ENCODE data around the gene MXD4.
"Not testable (repeated sequence)": the region's sequence is repeated elsewhere in the genome, so short reads cannot be mapped to it uniquely, and the experiment has no call there.

The MXD4 gene

DNA sequence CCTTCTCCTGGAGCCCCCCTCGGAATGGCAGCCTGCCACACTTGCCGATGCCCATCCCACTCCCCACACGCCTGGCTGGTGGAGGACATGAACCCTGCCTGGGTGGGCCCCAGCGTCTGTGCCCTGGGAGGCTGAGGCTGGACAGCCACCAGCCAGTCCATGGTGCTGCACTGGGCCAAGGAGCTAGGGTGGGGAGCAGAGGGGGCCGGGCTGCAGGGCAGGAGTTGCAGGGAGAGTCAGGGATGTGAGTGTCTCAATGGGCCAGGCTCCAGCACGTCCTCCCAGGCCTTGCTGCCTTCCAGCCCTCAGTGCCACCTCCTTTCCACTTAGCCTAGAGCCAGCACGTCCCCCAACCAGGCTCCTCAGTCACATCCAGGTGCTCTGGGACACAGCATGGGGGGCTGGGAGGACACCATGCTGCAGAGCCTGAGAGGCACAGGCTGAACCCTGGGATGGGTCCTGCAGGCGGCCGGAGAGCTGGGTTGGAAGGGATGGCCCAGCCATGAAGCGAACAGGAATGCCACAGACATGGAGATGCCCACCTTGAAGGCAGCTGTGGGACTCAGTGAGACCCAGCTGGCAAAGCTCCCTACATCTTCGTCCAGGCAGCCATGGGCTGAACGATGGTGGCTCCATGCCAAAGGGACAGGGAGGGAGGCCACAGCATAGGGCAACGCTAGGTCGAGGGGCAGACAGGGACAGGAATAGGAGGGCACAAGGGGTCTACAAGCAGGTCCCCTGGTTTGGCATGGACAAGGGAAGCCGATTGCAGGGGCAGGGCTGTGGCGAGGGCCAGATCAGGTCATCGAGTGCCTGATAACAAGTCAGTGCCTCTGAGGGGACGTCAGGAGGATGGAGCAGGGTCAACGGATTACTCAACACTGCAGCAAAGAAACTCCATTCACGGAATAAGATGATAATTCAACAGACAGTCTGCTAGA lies 30.1 kb upstream of the MXD4 start:
- DNase-seq = no peak

DNA sequence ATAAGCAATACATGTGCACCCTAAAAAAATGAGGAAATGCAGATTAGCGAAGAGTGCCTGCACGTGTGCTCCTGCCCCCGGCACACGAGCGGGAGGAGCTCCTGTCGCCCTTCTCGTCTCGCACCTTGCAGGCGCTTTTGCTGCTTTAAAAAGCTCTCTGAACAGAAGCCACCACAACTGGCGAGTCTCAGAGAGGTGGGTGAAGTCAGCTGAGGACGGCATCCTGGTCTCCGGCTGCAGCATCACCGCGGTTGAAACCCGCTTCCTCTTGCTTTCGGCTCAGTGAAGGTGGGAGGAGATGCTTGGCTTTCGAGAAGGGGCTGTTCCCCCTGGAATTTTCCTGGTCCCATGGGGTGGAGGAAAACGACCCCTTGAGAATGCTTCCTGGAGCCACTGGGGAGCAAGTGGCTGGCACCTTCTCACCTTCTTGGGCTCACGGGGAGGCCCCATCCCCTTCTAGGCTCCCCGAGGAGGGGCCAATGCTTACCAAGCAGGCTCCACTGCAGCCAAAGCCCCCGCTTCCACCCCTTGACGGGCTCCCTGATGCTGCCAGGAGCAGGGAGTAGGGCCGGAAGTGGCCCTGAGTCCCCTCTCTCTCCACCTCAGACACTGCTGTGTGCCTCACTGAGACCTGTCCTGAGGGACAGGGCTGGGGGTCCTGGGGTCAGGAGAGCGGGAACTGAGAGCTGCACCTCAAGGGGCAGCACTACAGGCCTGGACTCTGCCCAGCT lies 29.2 kb upstream of the MXD4 start:
- DNase-seq = peak; percentile 60

DNA sequence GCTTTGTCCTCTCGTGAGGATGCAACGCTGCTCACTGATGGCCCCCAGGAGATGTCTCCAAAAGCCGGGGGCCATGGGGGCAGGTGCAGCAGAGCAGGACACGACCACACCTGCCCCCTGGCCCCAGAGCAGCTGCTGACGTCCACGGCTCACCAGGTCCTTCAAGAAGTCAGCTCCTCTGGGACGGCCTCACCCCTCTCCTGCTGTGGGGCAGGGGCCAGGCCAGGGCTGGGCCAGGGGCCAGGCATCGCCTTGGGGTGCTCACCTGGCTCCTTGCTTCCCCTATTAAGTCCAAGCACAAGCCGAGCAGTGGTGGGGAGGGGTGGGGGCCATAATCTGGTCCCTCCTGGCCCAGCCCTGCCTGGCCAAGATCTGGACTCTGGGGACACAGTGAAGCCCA lies 28.6 kb upstream of the MXD4 start:
- no peak for DNase-seq

DNA sequence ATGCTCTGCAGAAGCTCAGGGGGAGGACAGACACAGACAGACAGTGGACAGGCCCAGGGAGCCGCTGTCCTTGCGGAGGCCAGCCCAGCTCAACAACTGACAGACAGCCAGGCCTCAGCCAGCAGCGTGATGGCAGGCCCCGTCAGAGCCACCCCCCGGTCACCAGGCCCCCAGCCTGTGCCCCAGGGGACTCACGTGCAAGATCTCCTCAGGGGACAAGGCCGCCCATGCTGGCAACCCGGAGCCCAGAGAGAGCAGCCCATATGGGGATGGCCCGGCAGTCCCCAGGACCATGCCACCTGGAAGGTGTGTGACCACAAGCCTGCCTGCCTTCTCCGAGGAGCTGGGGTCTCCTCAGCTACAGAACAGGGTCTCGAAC lies 28.0 kb upstream of the MXD4 start:
- DNase-seq = no peak

DNA sequence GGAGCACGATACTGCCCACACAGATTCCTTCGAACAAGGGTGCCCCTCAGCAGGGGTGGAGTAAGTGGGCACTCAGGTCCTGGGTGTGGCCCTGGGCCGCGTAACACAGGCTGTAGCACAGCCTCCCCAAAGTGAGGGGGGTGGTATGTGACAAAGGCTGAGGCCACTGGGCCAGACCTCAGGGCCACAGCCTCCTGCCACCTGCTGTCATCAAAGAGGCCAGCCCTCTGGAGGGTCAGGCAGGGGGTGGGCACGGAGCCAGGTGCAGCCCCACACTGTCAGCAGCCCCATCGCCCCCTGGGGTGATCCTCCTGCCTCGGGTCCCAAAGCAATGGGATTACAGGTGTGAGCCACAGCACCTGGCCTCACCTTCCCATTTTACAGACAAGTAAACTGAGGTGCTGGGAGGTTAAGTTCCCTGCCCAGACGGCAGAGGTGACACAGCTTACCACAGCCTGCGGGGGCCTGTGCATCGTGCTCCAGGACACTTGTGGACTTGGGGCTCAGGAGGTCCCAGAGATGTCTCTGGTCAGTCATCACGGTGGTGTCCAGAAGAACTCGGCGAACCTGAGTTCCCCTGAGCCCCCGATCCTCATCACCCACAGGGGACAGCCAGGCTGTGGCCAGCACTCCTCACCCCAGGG lies 27.5 kb upstream of the MXD4 start:
- no peak for DNase-seq

DNA sequence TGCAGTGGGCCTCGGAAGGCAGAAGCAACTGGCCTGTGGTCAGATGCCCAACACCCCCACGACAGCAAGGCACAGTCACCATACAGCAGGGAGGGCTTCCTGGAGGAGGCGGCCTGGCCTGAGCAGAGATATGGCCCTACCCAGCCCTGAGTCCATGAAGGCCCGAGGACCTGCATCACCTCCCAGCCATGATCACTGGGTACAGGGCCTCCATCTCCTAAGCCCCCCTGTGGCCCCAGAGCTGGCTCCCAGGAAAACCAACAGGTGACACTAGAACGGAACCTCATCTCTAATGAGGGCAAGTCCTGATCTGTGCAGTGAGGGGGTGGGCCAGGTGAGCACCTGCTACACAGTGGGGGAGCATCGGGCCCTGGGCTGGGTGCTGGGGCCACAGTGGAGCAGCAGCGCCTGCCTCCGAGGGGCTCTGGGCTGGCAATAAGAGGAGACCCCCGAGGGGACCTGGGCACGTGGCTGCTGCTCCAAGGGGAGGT lies 26.2 kb upstream of the MXD4 start:
- DNase-seq = no peak

DNA sequence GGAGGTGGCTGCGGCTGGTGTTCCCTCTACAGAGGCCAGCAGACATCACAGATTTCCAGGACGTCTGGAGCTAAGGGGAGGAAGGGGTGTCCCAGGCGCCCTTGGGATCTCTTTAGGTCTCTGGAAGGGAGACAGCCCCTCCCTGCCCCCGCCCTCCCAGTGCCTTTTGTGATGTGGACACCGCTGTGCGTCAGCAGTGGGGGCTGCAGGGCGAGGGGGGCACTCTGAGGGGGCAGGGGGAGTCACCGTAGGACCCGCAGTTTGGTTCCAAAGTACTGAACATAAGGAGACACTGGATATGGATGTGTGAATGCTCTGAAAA lies 25.6 kb upstream of the MXD4 start:
- DNase-seq = no peak

DNA sequence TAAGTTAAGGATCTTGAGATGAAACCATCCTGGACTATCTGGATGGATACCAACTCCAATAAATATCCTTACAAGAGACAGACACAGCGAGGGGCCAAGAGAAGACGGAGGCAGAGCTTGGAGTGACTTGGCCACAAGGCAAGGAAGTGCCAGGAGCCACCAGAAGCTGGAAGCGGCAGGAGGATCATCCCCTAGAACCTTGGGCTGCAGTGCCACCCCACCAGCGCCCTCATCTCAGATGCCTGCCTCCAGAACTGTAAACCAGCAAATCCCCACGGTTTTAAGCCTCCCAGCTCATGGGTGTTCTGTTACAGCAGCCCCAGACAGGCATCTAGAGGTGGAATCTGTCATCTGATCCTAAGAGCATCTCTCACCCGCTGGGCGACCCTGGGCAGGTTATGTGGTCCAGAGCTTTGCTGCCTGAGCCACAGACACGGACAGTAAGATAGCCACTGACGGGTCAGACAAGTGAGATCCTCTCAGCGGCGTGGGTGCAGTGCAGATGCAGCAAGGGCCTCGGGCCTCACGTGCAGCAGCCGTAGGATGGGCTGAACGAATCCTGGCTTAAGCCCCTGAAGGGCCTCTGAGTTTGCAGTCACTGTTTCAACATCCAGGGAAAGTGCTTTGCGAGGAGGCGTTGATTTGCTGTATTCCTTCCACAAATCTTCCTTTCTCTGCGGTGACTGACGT lies 25.1 kb upstream of the MXD4 start:
- no peak for DNase-seq

DNA sequence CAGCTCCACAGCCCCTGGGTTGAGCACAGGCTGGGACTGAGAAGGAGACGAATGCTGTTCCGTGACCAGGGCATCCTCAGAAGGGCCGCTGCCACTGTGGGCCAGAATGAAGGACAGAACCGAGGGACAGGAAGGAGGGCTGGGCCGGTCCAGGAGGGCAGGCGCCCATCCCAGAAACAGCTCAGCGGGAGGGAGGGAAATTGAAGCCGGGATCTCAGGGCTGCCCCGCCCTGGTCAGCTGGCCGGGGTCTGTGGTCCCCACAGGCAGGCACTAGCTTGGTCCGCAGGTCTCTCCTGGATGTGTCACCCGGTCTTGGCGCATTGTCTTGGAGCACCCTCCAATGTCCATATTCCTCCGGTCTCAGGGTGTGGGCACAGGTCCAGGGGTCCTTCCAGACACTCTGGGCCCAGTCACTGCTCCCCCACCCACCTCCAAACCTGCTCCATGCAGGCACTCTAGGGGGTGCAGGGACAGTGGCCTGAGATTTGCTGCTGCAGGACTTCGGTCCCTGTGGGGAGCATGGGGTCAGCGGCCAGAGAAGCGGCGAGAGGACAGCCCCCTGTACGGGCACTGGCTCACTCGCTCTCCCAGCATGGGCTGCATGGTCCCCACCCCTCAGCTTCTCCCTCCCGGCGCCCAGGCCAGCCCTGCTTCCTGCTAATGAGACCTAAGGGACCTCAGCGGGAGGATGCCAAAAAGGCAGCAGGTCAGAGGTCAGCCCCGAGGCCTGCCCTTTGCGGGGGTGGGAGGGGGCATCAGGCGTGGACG lies 23.9 kb upstream of the MXD4 start:
- no peak for DNase-seq

DNA sequence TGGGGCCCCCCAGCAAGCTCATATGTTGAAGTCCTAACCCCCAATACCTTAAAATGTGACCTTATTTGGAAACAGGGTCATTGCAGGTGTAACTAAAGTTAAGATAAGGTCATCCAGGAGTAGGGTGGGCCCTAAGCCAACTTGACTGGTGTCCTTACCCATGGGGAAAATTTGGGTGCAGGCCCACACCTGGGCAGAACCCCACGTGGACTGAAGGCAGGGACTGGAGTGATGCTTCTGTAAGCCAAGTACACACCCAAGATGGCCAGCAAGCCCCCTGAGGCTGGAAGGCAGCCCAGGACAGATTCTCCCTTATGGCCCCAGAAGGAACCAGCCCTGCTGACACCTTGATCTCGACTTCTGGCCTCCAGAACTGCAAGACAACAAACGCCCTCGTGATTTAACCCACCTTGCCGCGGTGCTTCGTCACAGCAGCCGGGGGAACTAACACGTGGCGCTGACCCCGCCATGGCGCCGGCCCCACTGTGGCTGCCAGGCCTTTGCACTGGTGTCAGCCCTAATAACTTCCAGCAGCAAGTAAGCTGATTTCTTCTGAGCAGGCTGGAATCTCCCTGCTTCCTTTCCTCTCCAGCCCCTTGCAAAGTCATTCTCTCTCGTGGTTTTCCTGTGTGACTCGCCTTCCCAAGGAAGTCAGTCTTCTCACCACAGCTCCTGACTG lies 23.2 kb upstream of the MXD4 start:
- DNase-seq = no peak

DNA sequence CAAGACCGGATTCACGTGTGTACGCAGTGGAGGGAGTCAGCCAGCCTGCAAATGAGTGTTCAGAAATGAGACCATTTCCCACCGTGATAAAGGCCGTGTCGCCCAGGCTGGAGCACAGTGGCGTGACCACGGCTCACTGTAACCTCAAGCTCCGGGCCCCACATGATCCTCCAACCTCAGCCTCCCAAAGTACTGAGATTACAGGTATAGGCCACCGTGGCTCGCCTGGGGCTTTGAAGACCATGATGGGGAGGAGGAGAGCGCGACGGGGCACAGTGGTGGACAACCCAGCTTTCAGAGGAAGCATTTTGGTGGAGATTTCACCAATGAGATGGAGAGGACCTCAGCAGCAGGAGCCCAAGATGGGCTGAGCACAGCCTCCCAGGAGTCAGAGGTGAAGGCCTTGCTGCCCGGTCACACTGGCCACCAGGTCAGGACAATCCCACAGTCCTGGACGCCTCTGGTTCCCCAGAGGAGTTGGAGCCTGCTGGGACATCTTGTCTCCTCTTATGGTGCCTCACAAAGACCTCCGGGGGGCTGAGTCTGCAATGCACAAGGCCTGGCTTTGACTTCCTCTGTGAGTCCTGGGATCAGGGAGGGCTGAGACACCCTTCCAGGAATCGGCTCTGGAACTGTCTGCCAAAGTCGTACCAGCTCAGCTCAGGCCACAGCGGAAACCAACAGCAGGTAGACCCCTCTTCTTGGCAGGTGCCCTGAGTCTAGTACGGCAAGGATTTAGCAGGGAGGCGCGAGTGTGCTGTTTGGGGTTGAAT lies 22.4 kb upstream of the MXD4 start:
- no peak for DNase-seq

DNA sequence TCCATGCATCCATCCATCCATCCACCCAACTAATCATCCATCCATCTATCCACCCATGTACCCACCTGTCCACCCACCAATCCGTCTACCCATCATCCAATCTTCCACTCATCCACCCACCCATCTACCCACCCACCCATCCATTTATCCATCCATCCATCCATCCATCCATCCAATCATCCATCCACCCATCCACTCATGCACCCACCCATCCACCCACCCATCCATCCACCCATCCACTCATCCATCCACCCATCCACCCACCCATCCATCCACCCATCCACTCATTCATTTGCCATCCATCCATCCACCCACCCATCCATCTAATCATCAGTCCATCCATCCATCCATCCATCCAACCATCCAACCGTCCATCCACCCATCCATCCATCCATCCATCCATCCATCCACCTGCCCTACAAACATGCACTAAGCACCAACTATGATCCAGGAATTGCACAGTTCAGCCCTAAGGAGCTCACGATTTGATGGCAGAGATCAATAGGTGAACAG lies 21.3 kb upstream of the MXD4 start:
- no peak for DNase-seq

DNA sequence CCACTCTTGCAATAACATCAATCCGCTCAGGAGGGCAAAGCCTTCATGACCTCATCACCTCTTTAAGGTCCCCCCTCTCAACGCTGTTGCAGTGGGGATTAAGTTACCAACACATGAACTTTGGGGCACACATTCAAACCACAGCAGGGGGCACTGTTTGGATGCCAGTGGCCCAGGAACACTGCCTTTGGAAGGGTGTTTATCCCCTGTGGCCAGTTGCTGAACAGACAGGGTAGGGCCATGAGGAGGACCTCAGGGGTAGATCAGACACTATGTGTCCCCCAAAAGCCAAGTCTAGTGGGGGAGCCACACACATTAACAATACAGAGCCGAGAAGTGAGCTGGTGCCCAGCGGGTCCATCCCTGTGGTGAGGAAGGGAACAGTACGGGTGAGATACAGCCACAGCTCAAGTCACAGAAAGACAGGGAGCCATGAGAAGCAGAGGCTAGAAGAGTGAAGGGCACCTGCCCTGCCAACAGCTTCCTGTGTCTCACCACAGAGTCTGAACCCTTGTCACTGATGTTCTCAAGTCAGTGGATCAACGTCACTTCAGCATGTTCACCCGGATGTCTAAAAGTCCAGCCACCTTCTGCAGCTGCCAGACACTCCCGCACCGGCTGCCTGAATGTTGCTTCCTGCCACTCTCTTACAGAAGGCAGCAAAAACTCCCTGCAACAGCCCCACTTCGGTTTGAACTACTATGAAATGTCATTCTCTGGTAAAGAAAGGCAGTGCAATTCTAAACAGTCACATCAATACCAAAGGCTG lies 19.9 kb upstream of the MXD4 start:
- DNase-seq = peak; percentile 48

DNA sequence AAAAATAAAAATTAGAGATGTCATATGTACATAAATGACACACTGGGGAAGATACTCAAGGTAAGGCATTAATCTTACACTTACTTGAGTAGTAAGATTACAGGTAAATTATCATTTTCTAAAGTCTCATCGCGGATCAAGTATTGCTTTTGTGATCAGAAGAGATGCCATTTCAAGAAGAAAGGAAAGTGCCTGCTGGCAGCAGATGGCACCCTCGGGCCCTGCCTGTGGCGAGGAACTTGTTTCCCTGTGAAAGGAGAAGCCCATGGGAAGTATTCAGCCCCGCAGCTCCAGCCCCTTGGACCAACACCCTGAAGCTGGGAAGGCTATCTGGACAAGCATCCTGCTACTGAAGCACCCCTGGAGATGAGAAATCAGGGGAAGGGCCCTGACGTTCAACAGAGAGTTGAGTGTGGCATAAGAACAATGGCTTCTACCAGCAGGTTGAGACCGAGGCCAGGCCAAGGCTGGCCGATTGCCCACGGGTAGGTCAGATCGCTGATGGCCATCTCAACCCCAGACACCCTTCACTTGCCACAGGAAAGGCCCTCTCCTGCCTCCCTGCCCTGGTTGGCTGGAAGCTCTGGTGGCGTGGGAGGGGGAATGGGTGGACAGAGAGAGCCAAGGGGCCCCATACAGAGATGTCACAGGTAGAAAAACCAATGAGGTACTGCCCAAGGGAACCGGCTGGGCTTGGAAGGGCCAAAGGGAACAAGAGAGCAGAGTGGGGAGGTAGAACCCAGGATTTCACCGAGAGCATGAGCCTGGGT lies 18.8 kb upstream of the MXD4 start:
- DNase-seq = no peak

DNA sequence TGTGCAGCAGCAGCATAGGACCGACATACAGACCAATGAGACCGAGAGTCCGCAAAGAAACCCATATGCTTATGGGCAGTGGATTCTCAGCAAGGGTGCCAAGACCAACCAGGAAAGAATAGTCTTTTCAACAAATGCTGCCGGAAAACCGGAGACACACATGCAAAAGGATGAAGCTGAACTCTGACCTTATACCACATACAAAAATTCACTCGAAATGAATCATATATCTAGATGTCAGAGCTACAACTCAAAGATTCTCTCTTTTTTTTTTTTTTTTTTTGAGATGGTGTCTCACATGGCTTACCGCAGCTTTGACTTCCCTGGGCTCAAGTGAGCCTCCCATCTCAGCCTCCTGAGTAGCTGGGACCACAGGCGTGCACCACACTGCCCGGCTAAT lies 16.0 kb upstream of the MXD4 start:
- DNase-seq = no peak

DNA sequence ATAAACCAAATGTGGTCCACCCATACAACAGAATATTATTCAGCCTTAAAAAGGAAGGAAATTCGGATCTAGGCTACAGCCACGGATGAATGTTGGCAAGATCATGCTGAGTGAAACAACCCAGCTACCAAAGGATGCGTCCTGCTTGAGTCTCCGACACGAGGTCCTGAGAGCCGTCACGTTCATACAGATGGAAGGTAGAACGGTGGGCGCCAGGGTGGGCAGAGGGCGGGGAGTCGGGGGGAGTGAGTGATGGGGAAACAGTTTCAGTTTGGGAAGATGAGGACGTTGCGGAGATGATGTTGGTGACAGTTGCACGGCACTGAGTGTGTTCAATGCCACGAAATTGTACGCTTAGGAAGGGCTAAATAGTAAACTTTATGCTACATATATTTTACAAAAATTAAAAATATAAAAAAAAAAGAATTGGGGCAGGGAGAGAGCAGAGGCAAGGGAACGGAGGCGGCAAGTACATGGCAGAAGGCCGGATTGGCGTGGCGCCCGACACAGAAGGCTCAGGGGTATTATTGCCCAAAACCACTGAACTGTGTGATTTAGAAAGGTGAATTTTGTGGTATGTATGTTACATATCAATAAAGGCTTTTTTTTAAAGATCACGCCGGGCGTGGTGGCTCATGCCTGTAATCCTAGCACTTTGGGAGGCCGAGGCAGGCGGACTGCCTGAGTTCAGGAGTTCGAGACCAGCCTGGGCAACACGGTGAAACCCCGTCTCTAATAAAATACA lies 14.8 kb upstream of the MXD4 start:
- no peak for DNase-seq

DNA sequence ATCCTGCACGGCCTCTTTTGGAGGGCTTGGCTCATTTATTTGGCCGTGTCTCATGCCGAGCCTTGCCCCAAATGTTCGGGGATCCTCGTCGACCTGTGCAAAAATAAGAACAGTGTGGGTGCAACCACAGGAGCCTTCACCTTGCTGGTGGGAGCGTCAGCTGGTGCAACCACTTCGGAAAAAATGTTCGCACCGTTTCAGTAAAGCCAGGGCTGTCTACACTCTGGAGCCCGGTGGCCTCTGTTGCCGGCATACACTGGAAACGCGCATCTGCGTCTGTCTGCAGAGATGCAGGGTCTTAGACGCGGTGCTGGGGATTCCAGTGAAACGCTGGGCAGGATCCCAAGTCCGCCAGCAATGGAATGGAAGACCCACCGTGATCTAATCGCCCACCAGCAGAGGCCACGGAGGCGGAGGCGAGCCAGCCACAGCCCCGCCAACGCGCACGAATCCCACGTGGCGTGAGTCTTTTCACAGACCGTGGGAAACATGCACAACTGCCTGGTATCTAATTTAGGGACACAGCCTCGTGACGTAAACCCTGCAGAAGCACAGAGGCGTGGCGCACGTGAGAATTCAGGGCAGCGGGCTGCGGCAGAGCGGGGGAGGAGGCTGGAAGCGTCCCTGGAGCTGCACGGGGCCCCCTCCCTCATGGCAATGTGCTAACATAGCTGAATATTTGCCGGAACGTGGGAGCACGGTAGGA lies 13.8 kb upstream of the MXD4 start:
- DNase-seq = no peak

DNA sequence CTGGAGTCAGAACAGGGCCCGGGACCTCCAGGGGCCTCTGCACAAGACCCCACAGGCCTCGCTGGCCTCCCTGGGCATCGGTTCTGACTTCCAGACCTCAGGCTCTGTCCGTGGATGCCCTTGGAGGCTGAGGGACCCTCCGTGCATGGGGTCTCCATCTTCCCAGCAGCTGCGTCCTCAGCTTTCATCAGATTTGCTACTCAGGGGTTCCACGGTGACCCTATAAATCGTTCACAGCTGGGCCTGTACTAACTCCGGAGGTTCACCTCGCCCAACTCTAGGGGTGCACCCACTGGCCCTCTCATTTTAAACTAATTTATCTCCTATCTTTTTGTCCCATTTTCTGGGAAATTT lies 13.1 kb upstream of the MXD4 start:
- DNase-seq = not testable (repeated sequence)

Data from stimulated activated naive CD4-positive, alpha-beta T cell treated with Interleukin-2 at 50 U/mL for 16 hours (primary cell).